Measurements from ENCODE around the gene STK17A. TPM values are rescaled to one million over a fixed set of nuclear protein-coding genes. Genes with fewer than 3 reads are reported as not detected.

STK17A gene
- total RNA-seq, 1 experiment from 2014 or later, result 21.3 TPM

GRCh38 chr7:43612128-43612527, 29.2 kb downstream of the STK17A start:
- H3K36me3 ChIP-seq (ENCODE audit: control insufficient read depth, insufficient read depth, low read length), result no peaks in the 10 kb centered on the region; the same call in 1 of the 2 replicates

More at GRCh38 chr7:43612128-43612527, 29.2 kb downstream of the STK17A start:
- ATAC-seq, result no peak
- in situ Hi-C loops (cut with HindIII; ENCODE audit: low pct_unique_long_range_greater_than_20kb, low sequenced_read_pairs) (no loop called here), intact Hi-C loops (cut with micrococcal nuclease; ENCODE audit: unreplicated experiment) (no loop called here)
- TF ChIP-seq POLR2AphosphoS5 (IDR thresholded peaks at IDR 0.05; ENCODE audit: low read depth, low read length) (no peak), TCF7L2 (IDR thresholded peaks at IDR 0.05; ENCODE audit: low read depth, low read length) (no peak), CTCF (IDR thresholded peaks at IDR 0.05) (no peak), SIN3A (IDR thresholded peaks at IDR 0.05; ENCODE audit: borderline replicate concordance, insufficient read depth, low read depth, low read length) (no peak), REST (IDR thresholded peaks at IDR 0.05; ENCODE audit: insufficient read depth in 1 of 2, low read depth in 2 of 2, low read length in 1 of 2) (no peak)
- Histone ChIP-seq H3K4me1 (ENCODE audit: control insufficient read depth, insufficient read depth, low read length) (no peaks in the 10 kb centered on the region), H3K9me3 (ENCODE audit: control insufficient read depth, insufficient read depth, low read depth, low read length) (no peaks in the 10 kb centered on the region), H3K4me3 (ENCODE audit: low read depth in 2 of 2, low read length in 2 of 2) (no peak overlapping the region), H3K27me3 (ENCODE audit: control insufficient read depth, insufficient read depth, low read length) (no peaks in the 10 kb centered on the region), H3K27ac (ENCODE audit: low read length) (no peak overlapping the region)
- no peak for DNase-seq (ENCODE audit: low read depth, low spot score)
- POLR2A ChIA-PET, result no interaction called here
- no TSS peak for BruUV-seq (replicated peaks)
- CTCF ChIA-PET, result interaction anchor here (0.6 kb wide), 1 partner anchor 106 kb away, joined by 3 read pairs; no protein-coding TSS in a partner anchor
